Panc1 (cell line): ENCODE data around the gene GBF1. TPM values are rescaled to one million over a fixed set of nuclear protein-coding genes. Genes with fewer than 3 reads are reported as not detected.

Source experiments
- ATAC-seq: fragments of 200-7000 bp; cut with Tn5 transposase; 2 replicates; pipeline ENCODE4 v1.9.1; 2020; ENCODE audit warnings: mild to moderate bottlenecking, moderate library complexity
- BruUV-seq: library from RNA; stranded (reverse); fragments of 400-500 nt; replicated peaks from 2 replicates; lab custom pipeline; 2021; lab: Mats Ljungman, UMichigan
- CTCF ChIA-PET: fragments of 300-600 bp; sonication (Branson Sonifier 250); formaldehyde crosslinking; loops from one replicate; lab custom pipeline; 2022; ENCODE audit warnings: antibody characterized with exemption; lab: Charles Lee
- POLR2A ChIA-PET: fragments of 300-600 bp; sonication (Branson Sonifier 250); formaldehyde crosslinking; loops from one replicate; lab custom pipeline; 2022; ENCODE audit warnings: antibody characterized with exemption; lab: Charles Lee
- DNase-seq: peaks from one replicate; pipeline ENCODE4 v3.0.0-alpha.2; 2010; ENCODE audit warnings: low read depth, low spot score
- H3K27ac ChIP-seq: 2 replicates; pipeline ENCODE4 v1.5.1; 2011; ENCODE audit warnings: mild to moderate bottlenecking, low read length, inconsistent platforms
- H3K27me3 ChIP-seq: fragments of 200-500 bp; sonication (Bioruptor generic); 2 replicates; pipeline ENCODE4 v1.6.0; 2014; ENCODE audit warnings: low read length, inconsistent platforms; ENCODE audit not compliant: control insufficient read depth, insufficient read depth
- H3K36me3 ChIP-seq: fragments of 200-500 bp; sonication (Bioruptor generic); 2 replicates; pipeline ENCODE4 v1.5.1; 2014; ENCODE audit warnings: inconsistent platforms, mild to moderate bottlenecking, low read length, moderate library complexity; ENCODE audit not compliant: control insufficient read depth, insufficient read depth
- H3K4me1 ChIP-seq: 2 replicates; pipeline ENCODE4 v1.5.1; 2011; ENCODE audit warnings: inconsistent platforms, mild to moderate bottlenecking, low read length, moderate library complexity; ENCODE audit not compliant: control insufficient read depth, insufficient read depth
- H3K4me3 ChIP-seq, 2 experiments: 2 replicates each; pipeline ENCODE4 v1.5.1; 2011 to 2012; ENCODE audit warnings: low read depth in 2 of 2, low read length in 2 of 2, mild to moderate bottlenecking in 2 of 2, inconsistent platforms in 1 of 2, moderate library complexity in 1 of 2
- H3K9me3 ChIP-seq: fragments of 200-500 bp; sonication (Bioruptor generic); 2 replicates; pipeline ENCODE4 v1.5.1; 2014; ENCODE audit warnings: low read depth, mild to moderate bottlenecking, inconsistent platforms, low read length, moderate library complexity; ENCODE audit not compliant: control insufficient read depth, insufficient read depth
- POLR2AphosphoS5 ChIP-seq: IDR thresholded peaks from 2 replicates; pipeline ENCODE4 v1.6.1; 2012; ENCODE audit warnings: mild to moderate bottlenecking, low read depth, low read length, moderate library complexity
- SIN3A ChIP-seq: IDR thresholded peaks from 2 replicates; pipeline ENCODE4 v1.6.1; 2012; ENCODE audit warnings: low read depth, mild to moderate bottlenecking, low read length, moderate library complexity, borderline replicate concordance; ENCODE audit not compliant: insufficient read depth
- TCF7L2 ChIP-seq: IDR thresholded peaks from 2 replicates; pipeline ENCODE4 v1.6.1; 2011; ENCODE audit warnings: mild to moderate bottlenecking, low read depth, low read length, inconsistent platforms
- in situ Hi-C: cut with HindIII; loops from 2 replicates; pipeline ENCODE4 v1.10.0; 2016; ENCODE audit warnings: low sequenced_read_pairs, low pct_unique_long_range_greater_than_20kb
- intact Hi-C: fragments of 100-400 bp; cut with micrococcal nuclease; formaldehyde crosslinking; loops from one replicate; pipeline ENCODE4 v1.10.0; 2022; ENCODE audit not compliant: unreplicated experiment
- total RNA-seq: library from RNA; stranded (reverse); gene quantifications from one replicate; pipeline ENCODE4 v1.2.1, GENCODE V29; 2021; ENCODE audit not compliant: unreplicated experiment
- TF ChIP-seq, protein P1 (sequence below): fragments of 450-650 bp; IDR thresholded peaks from 2 replicates; pipeline ENCODE4 v1.5.1; 2017; ENCODE audit warnings: mild to moderate bottlenecking
- TF ChIP-seq, protein P2 (sequence below), 2 experiments: IDR thresholded peaks; 2 replicates each; pipeline ENCODE4 v1.6.1; 2011 to 2012; ENCODE audit warnings: low read depth in 2 of 2, control low read depth in 1 of 2, low read length in 1 of 2, mild to moderate bottlenecking in 1 of 2, moderate library complexity in 1 of 2; ENCODE audit not compliant: insufficient read depth in 1 of 2

GBF1 gene
- total RNA-seq, 1 experiment from 2014 or later: 65.0 TPM

DNA sequence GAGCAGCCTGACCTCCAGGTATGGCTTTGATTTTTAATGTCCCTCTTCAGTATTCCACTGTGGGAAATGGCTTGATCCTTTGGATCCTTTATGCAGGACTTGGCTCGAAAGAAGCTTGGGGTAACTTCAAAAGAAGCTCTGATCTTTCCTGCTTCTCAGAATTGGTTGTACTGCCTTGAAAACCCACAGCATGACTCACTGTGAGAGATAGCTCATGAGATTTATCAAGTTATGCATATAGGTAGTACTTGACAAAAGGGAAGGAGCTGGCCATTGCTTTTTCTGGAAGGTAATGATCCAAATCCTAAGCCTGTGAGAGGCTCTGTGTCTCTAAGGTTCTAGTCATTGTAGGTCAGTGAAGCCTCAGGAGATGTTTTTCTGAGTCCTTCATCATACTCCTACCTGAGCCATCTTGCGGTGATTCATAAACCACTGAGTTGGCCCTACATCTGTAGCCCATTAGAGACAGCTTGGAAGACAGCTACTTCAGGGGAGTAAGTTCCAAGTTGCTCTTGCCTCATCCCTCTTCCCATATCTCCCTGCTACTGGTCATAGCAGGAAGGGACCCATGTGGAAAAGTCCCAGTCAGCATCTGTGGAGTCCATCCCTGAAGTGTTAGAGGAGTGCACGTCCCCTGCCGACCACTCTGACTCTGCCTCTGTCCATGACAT is 113.5 kb downstream of the GBF1 start:
- ATAC-seq (no peak), DNase-seq (no peak)
- BruUV-seq: no TSS peak
- intact Hi-C loops: no loop called here
- Histone ChIP-seq H3K4me3 (no peak overlapping the region), H3K9me3 (no peaks in the 10 kb centered on the region), H3K36me3 (peaks cover 12% of the 10 kb centered on the region; the same call in 1 of the 2 replicates), H3K27ac (no peak overlapping the region), H3K27me3 (no peaks in the 10 kb centered on the region), H3K4me1 (no peaks in the 10 kb centered on the region)
- CTCF ChIA-PET: interaction anchor here (0.9 kb wide), 1 partner anchor 13 kb away, joined by 5 read pairs; no protein-coding TSS in a partner anchor
- in situ Hi-C loops: loop anchor here (5.0 kb wide), 1 partner anchor 132 kb away; the partner anchor contains the start of gene ELOVL3
- TF ChIP-seq TCF7L2 (no peak), POLR2AphosphoS5 (no peak), SIN3A (no peak)
- TF ChIP-seq, protein P1, sequence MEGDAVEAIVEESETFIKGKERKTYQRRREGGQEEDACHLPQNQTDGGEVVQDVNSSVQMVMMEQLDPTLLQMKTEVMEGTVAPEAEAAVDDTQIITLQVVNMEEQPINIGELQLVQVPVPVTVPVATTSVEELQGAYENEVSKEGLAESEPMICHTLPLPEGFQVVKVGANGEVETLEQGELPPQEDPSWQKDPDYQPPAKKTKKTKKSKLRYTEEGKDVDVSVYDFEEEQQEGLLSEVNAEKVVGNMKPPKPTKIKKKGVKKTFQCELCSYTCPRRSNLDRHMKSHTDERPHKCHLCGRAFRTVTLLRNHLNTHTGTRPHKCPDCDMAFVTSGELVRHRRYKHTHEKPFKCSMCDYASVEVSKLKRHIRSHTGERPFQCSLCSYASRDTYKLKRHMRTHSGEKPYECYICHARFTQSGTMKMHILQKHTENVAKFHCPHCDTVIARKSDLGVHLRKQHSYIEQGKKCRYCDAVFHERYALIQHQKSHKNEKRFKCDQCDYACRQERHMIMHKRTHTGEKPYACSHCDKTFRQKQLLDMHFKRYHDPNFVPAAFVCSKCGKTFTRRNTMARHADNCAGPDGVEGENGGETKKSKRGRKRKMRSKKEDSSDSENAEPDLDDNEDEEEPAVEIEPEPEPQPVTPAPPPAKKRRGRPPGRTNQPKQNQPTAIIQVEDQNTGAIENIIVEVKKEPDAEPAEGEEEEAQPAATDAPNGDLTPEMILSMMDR: no peak
- TF ChIP-seq, protein P2, sequence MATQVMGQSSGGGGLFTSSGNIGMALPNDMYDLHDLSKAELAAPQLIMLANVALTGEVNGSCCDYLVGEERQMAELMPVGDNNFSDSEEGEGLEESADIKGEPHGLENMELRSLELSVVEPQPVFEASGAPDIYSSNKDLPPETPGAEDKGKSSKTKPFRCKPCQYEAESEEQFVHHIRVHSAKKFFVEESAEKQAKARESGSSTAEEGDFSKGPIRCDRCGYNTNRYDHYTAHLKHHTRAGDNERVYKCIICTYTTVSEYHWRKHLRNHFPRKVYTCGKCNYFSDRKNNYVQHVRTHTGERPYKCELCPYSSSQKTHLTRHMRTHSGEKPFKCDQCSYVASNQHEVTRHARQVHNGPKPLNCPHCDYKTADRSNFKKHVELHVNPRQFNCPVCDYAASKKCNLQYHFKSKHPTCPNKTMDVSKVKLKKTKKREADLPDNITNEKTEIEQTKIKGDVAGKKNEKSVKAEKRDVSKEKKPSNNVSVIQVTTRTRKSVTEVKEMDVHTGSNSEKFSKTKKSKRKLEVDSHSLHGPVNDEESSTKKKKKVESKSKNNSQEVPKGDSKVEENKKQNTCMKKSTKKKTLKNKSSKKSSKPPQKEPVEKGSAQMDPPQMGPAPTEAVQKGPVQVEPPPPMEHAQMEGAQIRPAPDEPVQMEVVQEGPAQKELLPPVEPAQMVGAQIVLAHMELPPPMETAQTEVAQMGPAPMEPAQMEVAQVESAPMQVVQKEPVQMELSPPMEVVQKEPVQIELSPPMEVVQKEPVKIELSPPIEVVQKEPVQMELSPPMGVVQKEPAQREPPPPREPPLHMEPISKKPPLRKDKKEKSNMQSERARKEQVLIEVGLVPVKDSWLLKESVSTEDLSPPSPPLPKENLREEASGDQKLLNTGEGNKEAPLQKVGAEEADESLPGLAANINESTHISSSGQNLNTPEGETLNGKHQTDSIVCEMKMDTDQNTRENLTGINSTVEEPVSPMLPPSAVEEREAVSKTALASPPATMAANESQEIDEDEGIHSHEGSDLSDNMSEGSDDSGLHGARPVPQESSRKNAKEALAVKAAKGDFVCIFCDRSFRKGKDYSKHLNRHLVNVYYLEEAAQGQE (IDR thresholded peaks at IDR 0.05; ENCODE audit: insufficient read depth in 1 of 2, low read depth in 2 of 2, low read length in 1 of 2): no peak
- POLR2A ChIA-PET: no interaction called here

DNA sequence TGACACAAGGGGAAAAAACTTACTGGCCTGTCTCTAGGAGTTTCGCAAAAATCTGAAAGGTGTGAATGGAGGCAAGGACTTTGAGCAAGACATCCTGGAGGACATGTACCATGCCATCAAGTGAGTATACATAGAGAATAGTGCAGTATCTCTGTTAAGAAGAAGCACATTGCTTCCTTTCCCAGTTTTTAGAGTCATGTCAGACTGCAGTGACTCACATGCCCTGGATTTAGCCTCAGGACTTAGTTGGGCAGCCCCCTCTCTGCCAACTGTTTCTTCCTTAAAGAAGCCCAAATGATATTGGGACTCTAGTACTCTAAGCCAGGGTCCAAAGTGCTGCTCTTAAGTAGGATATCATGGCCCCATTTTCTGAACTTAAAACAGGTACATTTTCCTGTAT is 122.1 kb downstream of the GBF1 start:
- Histone ChIP-seq H3K27me3 (no peaks in the 10 kb centered on the region), H3K4me1 (no peaks in the 10 kb centered on the region), H3K27ac (no peak overlapping the region), H3K4me3 (no peak overlapping the region), H3K9me3 (no peaks in the 10 kb centered on the region), H3K36me3 (peaks cover 23% of the 10 kb centered on the region)
- ATAC-seq (no peak), DNase-seq (no peak)
- BruUV-seq: no TSS peak
- ChIA-PET CTCF (no interaction called here), POLR2A (no interaction called here)
- in situ Hi-C loops: no loop called here
- TF ChIP-seq, protein P2 (IDR thresholded peaks at IDR 0.05; ENCODE audit: insufficient read depth in 1 of 2, low read depth in 2 of 2, low read length in 1 of 2): no peak
- TF ChIP-seq POLR2AphosphoS5: no peak
- TF ChIP-seq TCF7L2: no peak
- TF ChIP-seq SIN3A: no peak
- TF ChIP-seq, protein P1: no peak
- intact Hi-C loops: no loop called here
